Measurements from ENCODE around the gene MYO5A. TPM values are rescaled to one million over a fixed set of nuclear protein-coding genes. Genes with fewer than 3 reads are reported as not detected.

MYO5A gene
- total and polyA plus RNA-seq, 9 of the 15 experiments (the other 6 are each of a cell fraction or from before 2014, with no cell fraction given), result 0.03 to 0.82 (median 0.40) TPM

DNA sequence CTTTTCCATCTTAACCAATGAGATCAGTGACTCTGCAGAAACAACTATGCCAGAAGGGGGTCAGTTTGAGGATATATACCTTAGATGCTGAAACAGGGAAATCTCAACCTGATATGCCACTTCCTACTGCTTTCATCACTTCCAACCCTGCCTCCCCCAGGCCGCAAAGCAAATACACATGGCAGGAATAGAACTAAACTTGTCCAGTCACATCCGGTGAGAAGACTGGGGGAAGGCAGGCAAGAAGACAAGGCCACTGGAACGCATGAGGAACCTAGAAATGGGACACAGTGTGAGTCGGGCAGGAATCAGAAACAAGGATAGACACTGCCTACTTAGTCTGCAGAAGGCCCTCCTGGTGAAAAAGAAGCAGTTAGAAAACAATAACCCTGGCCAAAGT, 90.6 kb downstream of the MYO5A start (continued):
- 0 out of 4 replicates have a peak, but pooled peaks of 1 of the 2 experiments have one; percentile 26 for TF ChIP-seq RCOR1 (IDR thresholded peaks at IDR 0.05; ENCODE audit: borderline replicate concordance in 1 of 2, low read depth in 2 of 2, low read length in 2 of 2)
- TF ChIP-seq NFE2 (IDR thresholded peaks at IDR 0.05; ENCODE audit: low read depth), result peak; percentile 54
- no peak for TF ChIP-seq RBM14 (IDR thresholded peaks at IDR 0.05; ENCODE audit: borderline replicate concordance, insufficient read depth, low read depth, low read length)
- TF ChIP-seq ZFP1 (CRISPR knock-in tag; IDR thresholded peaks at IDR 0.05), result no peak
- no peak for TF ChIP-seq ZSCAN29 (IDR thresholded peaks at IDR 0.05)
- TF ChIP-seq FOXA3 (CRISPR knock-in tag; conservative IDR thresholded peaks at IDR 0.05 in 1 of 2, IDR thresholded peaks at IDR 0.05 in 1 of 2), result peak in 1 of 2 experiments; percentile 56; a peak in 2 of 4 replicates
- TF ChIP-seq, protein P1, sequence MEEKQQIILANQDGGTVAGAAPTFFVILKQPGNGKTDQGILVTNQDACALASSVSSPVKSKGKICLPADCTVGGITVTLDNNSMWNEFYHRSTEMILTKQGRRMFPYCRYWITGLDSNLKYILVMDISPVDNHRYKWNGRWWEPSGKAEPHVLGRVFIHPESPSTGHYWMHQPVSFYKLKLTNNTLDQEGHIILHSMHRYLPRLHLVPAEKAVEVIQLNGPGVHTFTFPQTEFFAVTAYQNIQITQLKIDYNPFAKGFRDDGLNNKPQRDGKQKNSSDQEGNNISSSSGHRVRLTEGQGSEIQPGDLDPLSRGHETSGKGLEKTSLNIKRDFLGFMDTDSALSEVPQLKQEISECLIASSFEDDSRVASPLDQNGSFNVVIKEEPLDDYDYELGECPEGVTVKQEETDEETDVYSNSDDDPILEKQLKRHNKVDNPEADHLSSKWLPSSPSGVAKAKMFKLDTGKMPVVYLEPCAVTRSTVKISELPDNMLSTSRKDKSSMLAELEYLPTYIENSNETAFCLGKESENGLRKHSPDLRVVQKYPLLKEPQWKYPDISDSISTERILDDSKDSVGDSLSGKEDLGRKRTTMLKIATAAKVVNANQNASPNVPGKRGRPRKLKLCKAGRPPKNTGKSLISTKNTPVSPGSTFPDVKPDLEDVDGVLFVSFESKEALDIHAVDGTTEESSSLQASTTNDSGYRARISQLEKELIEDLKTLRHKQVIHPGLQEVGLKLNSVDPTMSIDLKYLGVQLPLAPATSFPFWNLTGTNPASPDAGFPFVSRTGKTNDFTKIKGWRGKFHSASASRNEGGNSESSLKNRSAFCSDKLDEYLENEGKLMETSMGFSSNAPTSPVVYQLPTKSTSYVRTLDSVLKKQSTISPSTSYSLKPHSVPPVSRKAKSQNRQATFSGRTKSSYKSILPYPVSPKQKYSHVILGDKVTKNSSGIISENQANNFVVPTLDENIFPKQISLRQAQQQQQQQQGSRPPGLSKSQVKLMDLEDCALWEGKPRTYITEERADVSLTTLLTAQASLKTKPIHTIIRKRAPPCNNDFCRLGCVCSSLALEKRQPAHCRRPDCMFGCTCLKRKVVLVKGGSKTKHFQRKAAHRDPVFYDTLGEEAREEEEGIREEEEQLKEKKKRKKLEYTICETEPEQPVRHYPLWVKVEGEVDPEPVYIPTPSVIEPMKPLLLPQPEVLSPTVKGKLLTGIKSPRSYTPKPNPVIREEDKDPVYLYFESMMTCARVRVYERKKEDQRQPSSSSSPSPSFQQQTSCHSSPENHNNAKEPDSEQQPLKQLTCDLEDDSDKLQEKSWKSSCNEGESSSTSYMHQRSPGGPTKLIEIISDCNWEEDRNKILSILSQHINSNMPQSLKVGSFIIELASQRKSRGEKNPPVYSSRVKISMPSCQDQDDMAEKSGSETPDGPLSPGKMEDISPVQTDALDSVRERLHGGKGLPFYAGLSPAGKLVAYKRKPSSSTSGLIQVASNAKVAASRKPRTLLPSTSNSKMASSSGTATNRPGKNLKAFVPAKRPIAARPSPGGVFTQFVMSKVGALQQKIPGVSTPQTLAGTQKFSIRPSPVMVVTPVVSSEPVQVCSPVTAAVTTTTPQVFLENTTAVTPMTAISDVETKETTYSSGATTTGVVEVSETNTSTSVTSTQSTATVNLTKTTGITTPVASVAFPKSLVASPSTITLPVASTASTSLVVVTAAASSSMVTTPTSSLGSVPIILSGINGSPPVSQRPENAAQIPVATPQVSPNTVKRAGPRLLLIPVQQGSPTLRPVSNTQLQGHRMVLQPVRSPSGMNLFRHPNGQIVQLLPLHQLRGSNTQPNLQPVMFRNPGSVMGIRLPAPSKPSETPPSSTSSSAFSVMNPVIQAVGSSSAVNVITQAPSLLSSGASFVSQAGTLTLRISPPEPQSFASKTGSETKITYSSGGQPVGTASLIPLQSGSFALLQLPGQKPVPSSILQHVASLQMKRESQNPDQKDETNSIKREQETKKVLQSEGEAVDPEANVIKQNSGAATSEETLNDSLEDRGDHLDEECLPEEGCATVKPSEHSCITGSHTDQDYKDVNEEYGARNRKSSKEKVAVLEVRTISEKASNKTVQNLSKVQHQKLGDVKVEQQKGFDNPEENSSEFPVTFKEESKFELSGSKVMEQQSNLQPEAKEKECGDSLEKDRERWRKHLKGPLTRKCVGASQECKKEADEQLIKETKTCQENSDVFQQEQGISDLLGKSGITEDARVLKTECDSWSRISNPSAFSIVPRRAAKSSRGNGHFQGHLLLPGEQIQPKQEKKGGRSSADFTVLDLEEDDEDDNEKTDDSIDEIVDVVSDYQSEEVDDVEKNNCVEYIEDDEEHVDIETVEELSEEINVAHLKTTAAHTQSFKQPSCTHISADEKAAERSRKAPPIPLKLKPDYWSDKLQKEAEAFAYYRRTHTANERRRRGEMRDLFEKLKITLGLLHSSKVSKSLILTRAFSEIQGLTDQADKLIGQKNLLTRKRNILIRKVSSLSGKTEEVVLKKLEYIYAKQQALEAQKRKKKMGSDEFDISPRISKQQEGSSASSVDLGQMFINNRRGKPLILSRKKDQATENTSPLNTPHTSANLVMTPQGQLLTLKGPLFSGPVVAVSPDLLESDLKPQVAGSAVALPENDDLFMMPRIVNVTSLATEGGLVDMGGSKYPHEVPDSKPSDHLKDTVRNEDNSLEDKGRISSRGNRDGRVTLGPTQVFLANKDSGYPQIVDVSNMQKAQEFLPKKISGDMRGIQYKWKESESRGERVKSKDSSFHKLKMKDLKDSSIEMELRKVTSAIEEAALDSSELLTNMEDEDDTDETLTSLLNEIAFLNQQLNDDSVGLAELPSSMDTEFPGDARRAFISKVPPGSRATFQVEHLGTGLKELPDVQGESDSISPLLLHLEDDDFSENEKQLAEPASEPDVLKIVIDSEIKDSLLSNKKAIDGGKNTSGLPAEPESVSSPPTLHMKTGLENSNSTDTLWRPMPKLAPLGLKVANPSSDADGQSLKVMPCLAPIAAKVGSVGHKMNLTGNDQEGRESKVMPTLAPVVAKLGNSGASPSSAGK (IDR thresholded peaks at IDR 0.05), result no peak
- TF ChIP-seq MCM2 (IDR thresholded peaks at IDR 0.05; ENCODE audit: low read depth), result no peak
- peak; percentile 71 for TF ChIP-seq ETV1 (tag; conservative IDR thresholded peaks at IDR 0.05; ENCODE audit: low read depth)
- TF ChIP-seq, protein P2, sequence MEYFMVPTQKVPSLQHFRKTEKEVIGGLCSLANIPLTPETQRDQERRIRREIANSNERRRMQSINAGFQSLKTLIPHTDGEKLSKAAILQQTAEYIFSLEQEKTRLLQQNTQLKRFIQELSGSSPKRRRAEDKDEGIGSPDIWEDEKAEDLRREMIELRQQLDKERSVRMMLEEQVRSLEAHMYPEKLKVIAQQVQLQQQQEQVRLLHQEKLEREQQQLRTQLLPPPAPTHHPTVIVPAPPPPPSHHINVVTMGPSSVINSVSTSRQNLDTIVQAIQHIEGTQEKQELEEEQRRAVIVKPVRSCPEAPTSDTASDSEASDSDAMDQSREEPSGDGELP (CRISPR knock-in tag; IDR thresholded peaks at IDR 0.05; ENCODE audit: borderline replicate concordance), result no peak
- TF ChIP-seq ETV6 (IDR thresholded peaks at IDR 0.05; ENCODE audit: borderline replicate concordance in 1 of 2, low read depth in 2 of 2, low read length in 1 of 2), result 0 out of 4 replicates have a peak, but pooled peaks of 1 of the 2 experiments have one; percentile 28
- TF ChIP-seq ETV6 (CRISPR knock-in tag; IDR thresholded peaks at IDR 0.05; ENCODE audit: borderline replicate concordance), result no peak
- TF ChIP-seq ETV5 (CRISPR knock-in tag; IDR thresholded peaks at IDR 0.05; ENCODE audit: low read depth), result peak; percentile 56; the same call in 1 of the 2 replicates
- no peak for TF ChIP-seq XRCC4 (IDR thresholded peaks at IDR 0.05; ENCODE audit: extremely low read depth, insufficient read depth, insufficient read length)
- no peak for TF ChIP-seq LEF1 (IDR thresholded peaks at IDR 0.05)
- TF ChIP-seq RBM22 (IDR thresholded peaks at IDR 0.05; ENCODE audit: low read depth, low read length, poor library complexity, severe bottlenecking), result no peak
- no peak; the same call in 1 of the 2 replicates for TF ChIP-seq ZEB2 (IDR thresholded peaks at IDR 0.05)

All from K562 (cell line).